ENCODE measurements around the gene PLCXD3.
"Not testable (repeated sequence)": the region's sequence is repeated elsewhere in the genome, so short reads cannot be mapped to it uniquely, and the experiment has no call there.

Gene PLCXD3

GRCh38 chr5:41482173-41482572, 28.2 kb downstream of the PLCXD3 start:
- H3K4me3 ChIP-seq (ENCODE audit: low read length) = no peak overlapping the region
- no peaks in the 10 kb centered on the region for H3K4me1 ChIP-seq (ENCODE audit: low read length)
- H3K27me3 ChIP-seq (ENCODE audit: low read depth, low read length) = no peaks in the 10 kb centered on the region
- H4K20me1 ChIP-seq (ENCODE audit: insufficient read depth, low read length) = no peaks in the 10 kb centered on the region
- H3K79me2 ChIP-seq (ENCODE audit: low read length) = no peaks in the 10 kb centered on the region
- H3K36me3 ChIP-seq (replicated peaks; ENCODE audit: low read depth, low read length) = no peaks in the 10 kb centered on the region
- TF ChIP-seq, protein P1, sequence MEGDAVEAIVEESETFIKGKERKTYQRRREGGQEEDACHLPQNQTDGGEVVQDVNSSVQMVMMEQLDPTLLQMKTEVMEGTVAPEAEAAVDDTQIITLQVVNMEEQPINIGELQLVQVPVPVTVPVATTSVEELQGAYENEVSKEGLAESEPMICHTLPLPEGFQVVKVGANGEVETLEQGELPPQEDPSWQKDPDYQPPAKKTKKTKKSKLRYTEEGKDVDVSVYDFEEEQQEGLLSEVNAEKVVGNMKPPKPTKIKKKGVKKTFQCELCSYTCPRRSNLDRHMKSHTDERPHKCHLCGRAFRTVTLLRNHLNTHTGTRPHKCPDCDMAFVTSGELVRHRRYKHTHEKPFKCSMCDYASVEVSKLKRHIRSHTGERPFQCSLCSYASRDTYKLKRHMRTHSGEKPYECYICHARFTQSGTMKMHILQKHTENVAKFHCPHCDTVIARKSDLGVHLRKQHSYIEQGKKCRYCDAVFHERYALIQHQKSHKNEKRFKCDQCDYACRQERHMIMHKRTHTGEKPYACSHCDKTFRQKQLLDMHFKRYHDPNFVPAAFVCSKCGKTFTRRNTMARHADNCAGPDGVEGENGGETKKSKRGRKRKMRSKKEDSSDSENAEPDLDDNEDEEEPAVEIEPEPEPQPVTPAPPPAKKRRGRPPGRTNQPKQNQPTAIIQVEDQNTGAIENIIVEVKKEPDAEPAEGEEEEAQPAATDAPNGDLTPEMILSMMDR (IDR thresholded peaks at IDR 0.05; ENCODE audit: low read depth, low read length) = no peak
- no peak for TF ChIP-seq EZH2phosphoT487 (IDR thresholded peaks at IDR 0.05; ENCODE audit: low read depth)
- no peak overlapping the region for H3K9ac ChIP-seq (ENCODE audit: low read length)
- H3K27ac ChIP-seq (ENCODE audit: low read length) = no peak overlapping the region
- H3K4me2 ChIP-seq (ENCODE audit: low read length) = no peak overlapping the region
- H3K9me3 ChIP-seq (ENCODE audit: insufficient read depth, low read length) = no peaks in the 10 kb centered on the region
- no peak overlapping the region for H2AFZ ChIP-seq (ENCODE audit: low read depth, low read length)

DNA sequence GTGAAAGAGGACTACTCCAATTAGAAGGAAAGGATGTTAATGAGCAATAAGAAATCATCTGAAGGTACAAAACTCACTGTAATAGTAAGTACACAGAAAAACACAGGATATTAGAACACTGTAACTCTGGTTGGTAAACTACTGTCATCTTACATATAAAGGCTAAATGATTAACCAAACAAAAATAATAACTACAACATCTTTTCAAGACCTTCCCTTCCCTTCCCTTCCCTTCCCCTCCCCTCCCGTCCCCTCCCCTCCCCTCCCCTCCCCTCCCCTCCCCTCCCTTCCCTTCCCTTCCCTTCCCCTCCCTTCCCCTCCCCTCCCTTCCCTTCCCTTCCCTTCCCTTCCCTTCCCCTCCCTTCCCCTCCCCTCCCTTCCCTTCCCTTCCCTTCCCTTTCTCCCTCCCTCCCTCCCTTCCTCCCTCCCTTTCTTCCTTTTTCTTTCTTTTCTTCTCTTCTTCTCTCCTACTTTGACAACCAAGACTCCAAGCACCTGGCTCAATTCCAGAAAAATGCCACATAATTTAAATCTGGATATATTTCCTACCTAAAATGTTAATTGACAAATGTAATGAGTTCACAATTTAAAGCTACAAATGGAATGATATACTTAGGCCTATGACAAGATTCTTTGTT, 38.7 kb downstream of the PLCXD3 start:
- not testable (repeated sequence) for H3K9me3 ChIP-seq (ENCODE audit: insufficient read depth, low read length)

DNA sequence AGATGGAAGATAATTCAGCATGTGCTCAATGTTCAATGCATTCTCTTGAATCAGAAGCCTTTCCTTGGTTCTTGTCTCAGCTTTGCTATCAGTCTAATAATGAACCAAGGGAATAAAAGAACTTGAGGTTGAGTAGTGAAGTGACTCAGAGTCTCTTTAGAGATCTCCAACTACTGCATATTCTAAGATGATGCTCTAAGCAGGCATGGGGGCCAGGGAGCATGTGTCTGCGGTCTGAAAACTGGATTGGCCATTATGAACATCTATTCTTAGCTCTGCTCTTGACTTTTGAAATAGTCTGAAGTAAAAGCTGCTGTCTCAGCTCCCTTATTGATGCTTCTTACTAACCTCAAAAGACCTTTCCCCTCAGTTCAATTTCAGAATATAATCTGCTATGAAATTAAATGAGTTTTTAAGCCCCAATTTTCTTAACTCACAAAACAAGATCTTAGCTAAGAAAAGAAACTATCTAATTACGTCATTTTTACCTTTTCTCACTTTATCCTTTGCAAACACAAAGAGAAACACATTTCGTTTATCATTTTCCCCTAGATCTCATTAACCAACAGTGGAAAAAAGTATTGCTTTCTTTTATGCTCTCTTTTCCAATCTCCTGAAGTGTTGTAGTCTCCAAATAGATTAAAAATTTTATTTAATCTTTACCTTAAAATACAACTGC, 44.8 kb downstream of the PLCXD3 start:
- no peak for TF ChIP-seq EZH2phosphoT487 (IDR thresholded peaks at IDR 0.05; ENCODE audit: low read depth)
- TF ChIP-seq, protein P1 (IDR thresholded peaks at IDR 0.05; ENCODE audit: low read depth, low read length) = no peak
- Histone ChIP-seq H3K27ac (ENCODE audit: low read length) (no peak overlapping the region), H4K20me1 (ENCODE audit: insufficient read depth, low read length) (no peaks in the 10 kb centered on the region), H3K4me3 (ENCODE audit: low read length) (no peak overlapping the region), H2AFZ (ENCODE audit: low read depth, low read length) (no peak overlapping the region), H3K36me3 (replicated peaks; ENCODE audit: low read depth, low read length) (no peaks in the 10 kb centered on the region), H3K27me3 (ENCODE audit: low read depth, low read length) (no peaks in the 10 kb centered on the region), H3K9ac (ENCODE audit: low read length) (no peak overlapping the region), H3K79me2 (ENCODE audit: low read length) (no peaks in the 10 kb centered on the region), H3K4me1 (ENCODE audit: low read length) (no peaks in the 10 kb centered on the region), H3K4me2 (ENCODE audit: low read length) (no peak overlapping the region), H3K9me3 (ENCODE audit: insufficient read depth, low read length) (no peaks in the 10 kb centered on the region)

More for the DNA sequence above, 38.7 kb downstream of the PLCXD3 start:
- not testable (repeated sequence) for H4K20me1 ChIP-seq (ENCODE audit: insufficient read depth, low read length); H3K4me3 ChIP-seq (ENCODE audit: low read length); H3K9ac ChIP-seq (ENCODE audit: low read length); H3K4me1 ChIP-seq (ENCODE audit: low read length); H2AFZ ChIP-seq (ENCODE audit: low read depth, low read length); H3K36me3 ChIP-seq (replicated peaks; ENCODE audit: low read depth, low read length); H3K79me2 ChIP-seq (ENCODE audit: low read length); H3K4me2 ChIP-seq (ENCODE audit: low read length); H3K27me3 ChIP-seq (ENCODE audit: low read depth, low read length); H3K27ac ChIP-seq (ENCODE audit: low read length)

GRCh38 chr5:41459557-41459956, 50.8 kb downstream of the PLCXD3 start:
- H4K20me1 ChIP-seq (ENCODE audit: insufficient read depth, low read length) = no peaks in the 10 kb centered on the region
- no peak overlapping the region for H2AFZ ChIP-seq (ENCODE audit: low read depth, low read length)
- H3K27me3 ChIP-seq (ENCODE audit: low read depth, low read length) = no peaks in the 10 kb centered on the region
- no peak overlapping the region for H3K4me2 ChIP-seq (ENCODE audit: low read length)
- TF ChIP-seq, protein P1 (IDR thresholded peaks at IDR 0.05; ENCODE audit: low read depth, low read length) = no peak
- no peak for TF ChIP-seq EZH2phosphoT487 (IDR thresholded peaks at IDR 0.05; ENCODE audit: low read depth)
- no peaks in the 10 kb centered on the region for H3K4me1 ChIP-seq (ENCODE audit: low read length)
- H3K79me2 ChIP-seq (ENCODE audit: low read length) = no peaks in the 10 kb centered on the region
- H3K4me3 ChIP-seq (ENCODE audit: low read length) = no peak overlapping the region
- no peaks in the 10 kb centered on the region for H3K36me3 ChIP-seq (replicated peaks; ENCODE audit: low read depth, low read length)
- H3K27ac ChIP-seq (ENCODE audit: low read length) = no peak overlapping the region
- H3K9me3 ChIP-seq (ENCODE audit: insufficient read depth, low read length) = no peaks in the 10 kb centered on the region
- no peak overlapping the region for H3K9ac ChIP-seq (ENCODE audit: low read length)
